DOHH2 (cell line): ENCODE measurements around the gene ATP11A.

ENCODE experiments used
- CTCF ChIP-seq: fragments of 200-600 bp; sonication (generic); IDR thresholded peaks from one replicate; pipeline ENCODE4 v1.5.1; 2014; ENCODE audit warnings: antibody characterized with exemption, mild to moderate bottlenecking, low read depth, low read length; ENCODE audit not compliant: poor library complexity, severe bottlenecking
- EZH2phosphoT487 ChIP-seq: fragments of 200-600 bp; sonication (generic); IDR thresholded peaks from 2 replicates; pipeline ENCODE4 v1.6.1; 2017; ENCODE audit warnings: borderline replicate concordance, mild to moderate bottlenecking, antibody characterized with exemption, low read length, moderate library complexity, mixed read lengths

- TF ChIP-seq CTCF (no peak), EZH2phosphoT487 (no peak)
Observed at GRCh38 chr13:112744168-112745021, 54.6 kb downstream of the ATP11A start.
